ENCODE results near the gene CCT5. TPM values are rescaled to one million over a fixed set of nuclear protein-coding genes. Genes with fewer than 3 reads are reported as not detected.

Gene CCT5
- total RNA-seq, 1 experiment from 2014 or later, result 532 TPM

GRCh38 chr5:10289353-10289752 is 39.3 kb downstream of the CCT5 start:
- H3K9ac ChIP-seq (ENCODE audit: extremely low read depth, insufficient read length, low read length), result no peak overlapping the region
- H3K56ac ChIP-seq (ENCODE audit: insufficient read length, low read depth, low read length), result no peak overlapping the region
- H2BK12ac ChIP-seq (ENCODE audit: insufficient read length, low read depth, low read length), result no peak overlapping the region
- WGBS (ENCODE audit: extremely low coverage, insufficient read length, low lambda C conversion rate), result no CpG with 5 or more reads among the region's 6 CpGs
- no peak overlapping the region for H3K4me2 ChIP-seq (ENCODE audit: insufficient read depth, insufficient read length, low read length)
- H3K14ac ChIP-seq (ENCODE audit: insufficient read depth, low read length), result no peak overlapping the region
- H2BK20ac ChIP-seq (ENCODE audit: low read depth, low read length, poor library complexity, severe bottlenecking), result no peak overlapping the region
- Mint-ChIP-seq H3K36me3 (ENCODE audit: insufficient read depth in 1 of 3, low read depth in 3 of 3) (peaks cover 16 to 18% (median 17%) of the 10 kb centered on the region in 3 experiments), H3K4me3 (no peak overlapping the region; a peak in 1 of 5 replicates), H3K4me1 (peaks cover 7 to 8% of the 10 kb centered on the region in 2 experiments), H3K27ac (no peak overlapping the region), H3K27me3 (ENCODE audit: low read depth) (no peaks in the 10 kb centered on the region), H3K9me3 (peaks cover 2 to 4% of the 10 kb centered on the region in 2 experiments; a peak in 4 of 5 replicates)
- no peak overlapping the region for H3K18ac ChIP-seq (ENCODE audit: insufficient read length, low read depth, low read length)
- TF ChIP-seq, protein P1, sequence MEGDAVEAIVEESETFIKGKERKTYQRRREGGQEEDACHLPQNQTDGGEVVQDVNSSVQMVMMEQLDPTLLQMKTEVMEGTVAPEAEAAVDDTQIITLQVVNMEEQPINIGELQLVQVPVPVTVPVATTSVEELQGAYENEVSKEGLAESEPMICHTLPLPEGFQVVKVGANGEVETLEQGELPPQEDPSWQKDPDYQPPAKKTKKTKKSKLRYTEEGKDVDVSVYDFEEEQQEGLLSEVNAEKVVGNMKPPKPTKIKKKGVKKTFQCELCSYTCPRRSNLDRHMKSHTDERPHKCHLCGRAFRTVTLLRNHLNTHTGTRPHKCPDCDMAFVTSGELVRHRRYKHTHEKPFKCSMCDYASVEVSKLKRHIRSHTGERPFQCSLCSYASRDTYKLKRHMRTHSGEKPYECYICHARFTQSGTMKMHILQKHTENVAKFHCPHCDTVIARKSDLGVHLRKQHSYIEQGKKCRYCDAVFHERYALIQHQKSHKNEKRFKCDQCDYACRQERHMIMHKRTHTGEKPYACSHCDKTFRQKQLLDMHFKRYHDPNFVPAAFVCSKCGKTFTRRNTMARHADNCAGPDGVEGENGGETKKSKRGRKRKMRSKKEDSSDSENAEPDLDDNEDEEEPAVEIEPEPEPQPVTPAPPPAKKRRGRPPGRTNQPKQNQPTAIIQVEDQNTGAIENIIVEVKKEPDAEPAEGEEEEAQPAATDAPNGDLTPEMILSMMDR (conservative IDR thresholded peaks at IDR 0.05), result no peak; the same call in 2 of the 3 replicates
- H4K91ac ChIP-seq (ENCODE audit: insufficient read length, low read depth, low read length), result no peak overlapping the region
- no peak overlapping the region for H2BK120ac ChIP-seq (ENCODE audit: low read depth, low read length, poor library complexity, severe bottlenecking)
- no peak overlapping the region for H3K4ac ChIP-seq (ENCODE audit: low read depth, low read length)
- no peak overlapping the region for H3T11ph ChIP-seq (ENCODE audit: low read length)
- H4K8ac ChIP-seq (replicated peaks; ENCODE audit: insufficient read length, low read depth, low read length), result no peak overlapping the region
- no peaks in the 10 kb centered on the region for H3K4me1 ChIP-seq (ENCODE audit: insufficient read depth, low read length)
- no peak overlapping the region for H2AK5ac ChIP-seq (ENCODE audit: insufficient read length, low read length)
- no peak overlapping the region for H2AFZ ChIP-seq (ENCODE audit: low read length)
- DNase-seq, result no peak
- H3K79me1 ChIP-seq (ENCODE audit: insufficient read depth, low read depth, low read length, poor library complexity, severe bottlenecking), result no peaks in the 10 kb centered on the region
- no peak overlapping the region for H2BK5ac ChIP-seq (ENCODE audit: insufficient read length, low read length)
- H3K79me2 ChIP-seq (ENCODE audit: insufficient read depth, low read length), result peaks cover 2% of the 10 kb centered on the region; the same call in 1 of the 2 replicates
- H3K23ac ChIP-seq (ENCODE audit: insufficient read length, low read depth, low read length), result no peak overlapping the region
- no peak overlapping the region for H2BK15ac ChIP-seq (ENCODE audit: low read depth, low read length)
- no peaks in the 10 kb centered on the region for H4K20me1 ChIP-seq (ENCODE audit: control insufficient read depth, insufficient read depth, insufficient read length)
- H3K27ac ChIP-seq (ENCODE audit: insufficient read length, low read depth, low read length), result no peak overlapping the region
- no peaks in the 10 kb centered on the region for H3K27me3 ChIP-seq (ENCODE audit: insufficient read depth, low read length)
- H3K9me3 ChIP-seq (ENCODE audit: control insufficient read depth, low read depth, low read length), result no peaks in the 10 kb centered on the region
- H4K5ac ChIP-seq (ENCODE audit: insufficient read length, low read depth, low read length), result no peak overlapping the region
- H3K23me2 ChIP-seq (ENCODE audit: insufficient read length, low read depth, low read length, poor library complexity, severe bottlenecking), result no peaks in the 10 kb centered on the region

All from H9 (cell line).